DMS53 treated with DMSO at 0.1 percent for 48 hours (cell line): ENCODE results near the gene EIF4G3.

Experiments used
- DNase-seq: peaks from one replicate; lab custom pipeline; 2025; ENCODE audit not compliant: unreplicated experiment; lab: John Stamatoyannopoulos, UW

The EIF4G3 gene

DNA sequence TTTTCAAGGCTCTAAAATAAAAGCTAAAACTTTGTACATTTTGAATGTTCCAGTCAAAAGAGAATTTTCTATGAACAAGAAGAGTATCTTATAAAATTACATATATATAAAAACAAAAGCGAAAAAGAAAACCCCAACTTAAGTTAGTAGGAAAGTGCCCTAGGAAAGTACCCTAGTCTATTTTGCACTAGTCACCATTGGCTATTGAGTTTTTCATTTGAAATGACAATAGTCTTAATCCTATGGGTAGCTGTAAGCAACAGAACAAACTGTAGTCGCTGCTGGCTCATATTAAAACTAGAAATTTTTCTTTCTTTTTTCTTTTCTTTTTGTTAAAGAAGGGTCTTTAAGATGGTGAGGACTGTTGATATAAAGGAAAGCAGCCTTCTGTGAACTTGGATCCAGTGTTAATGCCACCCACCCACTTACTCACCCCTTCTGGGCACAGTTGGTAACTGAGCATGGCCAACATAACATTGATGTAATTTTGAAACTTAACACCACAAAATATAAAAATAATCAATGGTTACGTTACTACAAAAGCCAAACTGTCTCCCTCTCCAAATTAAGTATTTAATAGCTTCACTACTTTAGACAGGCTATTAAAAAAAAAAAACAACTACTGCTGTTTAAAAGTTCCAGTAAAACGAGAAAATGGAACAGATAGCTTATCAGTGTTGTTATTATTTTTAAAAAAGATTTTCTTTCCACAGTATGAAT lies 177.0 kb downstream of the EIF4G3 start:
- DNase-seq, result no peak

DNA sequence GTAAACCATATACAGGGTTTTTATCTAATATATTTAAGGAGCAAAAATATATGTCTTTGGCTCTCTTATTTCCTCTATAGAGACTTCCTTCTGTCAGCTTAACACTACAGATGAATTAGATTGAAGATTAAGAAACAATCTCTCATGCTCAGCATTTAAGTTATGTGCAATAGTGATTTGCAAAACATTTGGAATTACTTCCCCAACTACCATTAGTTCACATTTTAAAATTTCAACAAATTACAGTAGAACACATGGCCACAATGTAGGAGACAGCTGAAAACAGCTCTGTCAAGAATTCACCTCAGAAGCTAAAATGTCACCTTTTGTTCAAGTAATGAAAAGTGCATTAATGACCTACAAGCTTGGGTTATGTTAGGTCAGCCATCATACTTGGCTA lies 177.9 kb downstream of the EIF4G3 start:
- no peak for DNase-seq

DNA sequence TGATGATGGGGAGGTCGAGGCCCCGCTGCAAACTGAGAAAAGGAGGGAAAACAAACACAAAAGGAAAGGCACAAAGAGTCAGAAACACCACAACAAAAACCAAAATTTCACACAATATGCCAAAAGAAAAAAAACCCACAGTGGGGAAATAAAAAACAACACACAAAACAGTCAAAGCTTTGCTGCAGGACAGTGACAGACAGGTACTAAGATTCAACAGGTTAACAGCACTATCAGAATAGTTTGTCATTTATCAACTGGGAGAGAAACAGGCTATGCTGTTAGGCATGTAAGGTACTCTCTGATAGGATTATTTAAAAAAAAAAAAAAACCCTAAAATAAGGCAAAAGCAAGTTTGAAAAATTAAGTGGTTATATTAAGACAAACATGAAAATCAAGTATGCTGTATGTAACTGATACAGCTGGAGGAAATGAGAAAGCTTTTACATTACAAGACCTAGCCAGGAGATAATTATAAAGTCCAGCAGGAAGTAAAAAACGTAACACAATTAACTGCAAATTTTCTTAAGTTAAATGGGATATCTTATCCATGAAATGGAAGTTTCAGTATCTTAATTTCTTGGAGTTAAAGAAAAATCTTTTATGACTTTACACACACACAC lies 179.0 kb downstream of the EIF4G3 start:
- no peak for DNase-seq

DNA sequence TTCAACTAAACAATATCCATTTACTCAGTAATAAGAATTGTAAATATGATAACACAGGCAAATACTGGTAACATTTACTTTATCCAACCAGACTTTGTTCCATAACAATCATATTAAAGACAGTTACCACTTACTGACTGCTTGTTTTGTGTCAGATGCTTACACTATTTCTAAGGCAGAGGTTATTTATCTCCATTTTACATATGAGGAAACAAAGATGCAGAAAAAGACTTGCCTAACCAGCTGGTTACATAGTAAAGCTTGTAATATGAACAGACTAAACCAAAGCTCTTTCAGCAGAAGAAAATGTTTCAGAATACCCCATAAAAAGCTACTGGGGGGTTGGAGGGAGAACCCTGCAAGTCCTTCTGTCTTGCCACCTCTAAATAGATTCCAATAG lies 180.1 kb downstream of the EIF4G3 start:
- no peak for DNase-seq

DNA sequence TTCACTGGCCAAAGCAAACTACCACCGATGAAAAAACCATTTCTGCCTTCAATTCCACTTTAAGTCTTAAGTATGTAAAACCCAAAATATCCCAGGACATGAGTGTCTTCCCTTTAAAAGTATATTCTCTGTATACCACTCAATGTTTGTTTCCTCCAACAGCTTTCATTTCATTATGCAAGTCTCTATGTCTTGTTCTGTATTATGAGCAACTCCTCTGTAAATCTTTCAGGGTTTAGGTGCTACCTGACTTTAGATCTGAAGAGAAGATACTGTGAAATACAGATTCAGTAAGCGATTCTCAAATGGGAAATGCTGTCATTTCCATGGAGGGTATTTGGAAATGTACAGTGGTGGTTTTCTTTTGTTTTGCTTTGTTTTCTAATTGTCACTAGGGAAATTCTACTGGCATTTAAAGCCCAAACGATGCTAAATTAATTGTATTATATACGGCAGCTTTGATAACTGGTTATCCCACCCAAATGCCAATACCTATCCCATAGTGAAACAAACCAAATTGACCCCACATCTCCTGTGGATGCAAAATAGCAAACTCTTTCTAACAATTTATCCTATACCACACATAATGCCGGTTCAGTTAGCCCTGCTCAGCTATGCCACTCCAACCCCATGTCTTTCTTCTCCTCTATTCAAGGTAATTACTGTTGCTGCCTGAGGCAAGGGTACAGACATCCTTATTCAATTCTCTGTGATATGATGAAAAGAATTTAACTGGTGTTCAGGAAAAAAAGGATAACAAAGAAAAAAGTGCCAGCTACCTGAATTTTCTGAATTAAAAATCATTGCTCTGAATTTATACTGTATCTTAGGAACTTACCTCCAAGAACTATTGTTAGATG lies 182.8 kb downstream of the EIF4G3 start:
- no peak for DNase-seq

DNA sequence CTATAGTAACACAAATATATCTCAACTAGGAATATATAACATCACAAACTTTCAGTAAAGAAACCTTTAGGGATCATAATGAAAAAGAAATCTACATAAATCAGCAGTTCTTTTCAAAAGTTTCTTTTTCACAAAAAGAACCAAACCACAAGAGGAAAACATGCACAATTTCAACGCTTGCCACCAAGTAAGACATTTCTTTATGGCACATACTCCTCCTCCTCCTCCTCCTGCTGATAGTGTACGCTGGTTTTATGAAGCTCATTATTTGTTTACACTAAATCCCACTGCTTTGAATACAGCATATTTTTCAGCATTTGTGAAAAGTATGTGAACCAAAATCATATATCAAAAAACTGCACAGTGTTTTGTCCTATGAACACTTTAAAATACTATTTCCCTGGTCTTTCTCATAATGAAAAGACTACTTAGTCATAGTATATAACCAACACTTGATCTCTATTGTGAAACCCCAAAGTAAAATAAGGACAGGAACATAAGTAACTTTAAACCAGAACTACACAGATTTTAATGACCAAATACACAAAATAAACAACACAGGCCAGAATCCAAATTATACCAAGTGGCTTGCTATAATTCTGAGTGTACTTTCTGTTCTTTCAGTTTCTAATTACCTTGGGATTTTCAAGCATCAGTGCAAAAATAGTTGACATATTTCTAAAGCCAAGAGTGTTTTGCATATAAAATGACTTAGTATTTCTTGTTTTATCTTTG lies 184.2 kb downstream of the EIF4G3 start:
- DNase-seq, result no peak

DNA sequence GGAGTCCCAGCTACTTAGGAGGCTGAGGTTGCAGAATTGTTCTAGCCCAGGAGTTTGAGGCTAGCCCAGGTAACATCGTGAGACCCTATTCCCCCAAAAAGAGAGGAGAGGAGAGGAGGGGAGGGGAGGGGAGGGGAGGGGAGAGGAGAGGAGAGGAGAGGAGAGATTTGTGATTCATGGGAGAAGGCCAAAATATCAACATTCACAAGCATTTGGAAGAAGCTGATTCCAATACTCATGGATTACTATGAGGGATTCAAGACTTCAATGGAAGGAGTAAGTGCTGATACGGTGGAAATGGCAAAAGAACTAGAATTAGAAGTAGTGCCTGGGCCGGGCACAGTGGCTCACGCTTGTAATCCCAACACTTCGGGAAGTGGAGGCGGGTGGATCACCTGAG lies 187.8 kb downstream of the EIF4G3 start:
- no peak for DNase-seq

DNA sequence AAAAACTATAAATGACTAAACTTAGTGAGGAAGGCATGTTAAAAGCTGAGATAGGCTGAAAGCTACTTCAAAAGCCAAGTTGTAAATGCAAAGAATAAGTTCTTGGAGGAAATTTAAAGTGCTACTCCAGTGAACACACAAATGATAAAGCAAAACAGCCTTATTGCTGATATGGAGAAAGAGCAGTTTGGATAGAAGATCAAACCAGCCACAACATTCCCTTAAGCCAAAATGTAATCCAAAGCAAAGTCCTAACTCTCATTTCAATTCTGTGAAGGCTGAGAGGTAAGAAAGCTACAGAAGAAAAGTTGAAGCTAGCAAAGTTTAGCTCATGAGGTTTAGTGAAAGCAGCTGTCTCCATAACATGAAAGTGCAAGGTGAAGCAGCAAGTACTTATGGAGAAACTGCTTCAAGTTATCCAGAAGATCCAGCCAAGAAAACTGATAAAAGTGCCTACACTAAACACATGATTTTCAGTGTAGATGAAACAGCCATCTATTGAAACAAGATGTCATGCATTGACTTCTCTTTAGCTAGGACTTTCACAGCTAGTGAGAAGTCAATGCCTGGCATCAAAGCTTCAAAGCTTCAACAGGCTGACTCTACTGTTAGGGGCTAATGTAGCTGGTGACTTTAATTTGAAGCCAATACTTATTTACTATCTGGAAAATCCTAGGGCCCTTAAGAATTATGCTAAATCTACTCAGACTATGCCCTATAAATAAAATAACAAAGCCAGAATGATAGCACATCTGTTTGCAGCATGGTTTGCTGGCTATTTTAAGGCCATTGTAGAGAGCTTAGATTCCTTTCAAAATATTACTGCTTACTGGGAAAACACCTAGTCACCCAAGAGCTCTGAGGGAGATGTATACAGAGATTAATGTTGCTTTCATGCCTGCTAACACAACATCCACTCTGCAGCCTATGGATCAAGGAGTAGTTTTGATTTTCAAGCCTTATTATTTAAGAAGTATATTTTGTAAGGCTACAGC lies 188.6 kb downstream of the EIF4G3 start:
- no peak for DNase-seq

DNA sequence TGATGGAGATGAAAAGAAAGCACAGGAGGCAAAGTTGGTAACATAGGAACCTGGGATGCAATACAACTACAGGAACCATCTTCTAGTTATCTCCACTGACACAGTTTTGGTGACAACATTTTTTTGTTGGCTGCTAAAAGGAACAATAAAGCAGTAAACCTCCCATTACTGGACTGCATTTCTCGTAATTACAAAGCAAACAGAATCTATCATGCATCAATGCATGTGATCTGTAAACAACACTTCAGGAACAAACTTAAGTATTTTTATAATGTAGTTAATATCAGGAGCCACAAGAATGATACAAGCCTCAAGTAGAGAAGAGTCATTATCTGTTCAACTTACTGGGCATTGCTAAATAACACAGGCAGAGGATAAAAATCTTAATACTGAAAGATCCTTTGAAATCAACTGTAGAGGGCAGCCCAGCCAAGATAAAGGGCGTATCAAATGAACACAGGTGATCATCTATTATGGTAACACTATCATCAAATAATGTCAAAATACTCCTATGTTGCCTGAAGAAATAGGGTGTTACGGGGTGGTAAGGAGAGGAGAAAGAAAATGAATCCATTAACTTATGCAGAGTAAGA lies 193.3 kb downstream of the EIF4G3 start:
- peak; percentile 30 for DNase-seq

DNA sequence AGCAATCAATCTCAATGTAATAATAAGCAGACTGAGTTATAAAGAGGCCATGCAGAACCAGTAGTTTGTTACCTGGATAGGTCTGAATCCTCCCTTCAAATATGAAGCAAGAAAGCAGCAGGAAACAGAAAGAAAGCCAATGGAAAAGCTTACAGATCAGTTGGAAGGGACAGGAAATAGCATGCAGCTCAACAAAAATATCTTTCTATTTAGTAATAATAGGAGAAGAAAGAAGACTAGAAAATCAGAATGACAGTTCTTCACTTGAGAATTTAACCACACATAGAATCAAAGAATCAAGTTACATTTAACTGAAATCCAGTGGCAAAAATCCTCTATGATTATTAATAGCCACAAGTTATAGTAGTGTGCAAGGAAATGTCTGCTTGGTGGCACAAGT lies 194.4 kb downstream of the EIF4G3 start:
- DNase-seq, result no peak

DNA sequence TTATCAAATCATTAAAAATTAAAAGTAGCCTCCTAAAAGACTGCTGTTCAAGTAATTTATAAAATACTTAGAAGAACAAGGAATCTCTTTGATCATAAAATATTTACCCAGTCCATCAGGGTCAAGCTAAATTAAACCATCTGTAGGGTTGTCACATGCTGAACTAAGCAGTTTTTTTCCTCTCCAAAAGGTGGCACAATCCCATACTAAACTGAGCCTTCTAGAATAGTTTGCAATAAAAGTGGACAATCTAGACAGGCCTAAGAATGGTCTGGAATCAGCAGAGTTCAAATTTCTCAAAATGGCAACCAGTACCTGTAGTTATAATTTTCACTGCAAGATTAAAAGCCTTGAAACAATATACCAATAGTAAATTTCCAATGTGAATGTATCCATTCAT lies 194.8 kb downstream of the EIF4G3 start:
- peak; percentile 17 for DNase-seq

DNA sequence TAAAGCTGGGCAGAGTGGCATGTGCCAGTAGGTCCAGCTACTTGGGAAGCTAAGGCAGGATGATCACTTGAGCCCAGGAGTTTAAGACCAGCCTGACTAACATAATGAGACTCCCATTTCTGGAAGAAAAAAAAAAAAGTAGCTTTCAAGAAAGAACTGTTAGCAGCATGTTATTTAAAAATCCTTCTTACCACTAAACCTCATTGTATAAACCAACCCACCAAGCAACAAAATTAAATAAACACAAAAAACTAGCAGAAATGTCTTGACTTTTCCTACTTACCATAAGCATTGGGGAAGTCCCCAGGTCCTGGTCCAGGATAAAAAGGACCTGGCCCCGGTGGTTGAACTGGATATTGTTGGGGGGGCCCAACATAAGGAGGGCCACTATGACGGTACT lies 196.6 kb downstream of the EIF4G3 start:
- no peak for DNase-seq

DNA sequence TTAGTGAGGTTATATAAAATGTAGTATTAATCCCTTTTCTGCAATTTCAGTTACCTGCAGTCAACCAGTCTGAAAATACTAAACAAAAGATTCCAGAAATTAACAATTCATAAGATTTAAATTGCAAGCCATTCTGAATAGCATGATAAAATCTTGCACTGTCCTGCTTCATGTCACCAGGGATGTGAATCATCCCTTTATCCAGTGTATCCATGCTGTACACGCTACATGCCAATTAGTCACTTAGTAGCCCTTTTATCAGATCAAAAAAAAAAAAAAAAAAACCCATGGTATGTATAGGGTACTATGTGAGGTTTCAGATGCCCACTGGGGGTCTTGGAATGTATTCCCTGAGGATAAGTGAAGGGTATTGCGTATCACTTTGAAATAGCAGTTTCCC lies 198.3 kb downstream of the EIF4G3 start:
- DNase-seq, result no peak

DNA sequence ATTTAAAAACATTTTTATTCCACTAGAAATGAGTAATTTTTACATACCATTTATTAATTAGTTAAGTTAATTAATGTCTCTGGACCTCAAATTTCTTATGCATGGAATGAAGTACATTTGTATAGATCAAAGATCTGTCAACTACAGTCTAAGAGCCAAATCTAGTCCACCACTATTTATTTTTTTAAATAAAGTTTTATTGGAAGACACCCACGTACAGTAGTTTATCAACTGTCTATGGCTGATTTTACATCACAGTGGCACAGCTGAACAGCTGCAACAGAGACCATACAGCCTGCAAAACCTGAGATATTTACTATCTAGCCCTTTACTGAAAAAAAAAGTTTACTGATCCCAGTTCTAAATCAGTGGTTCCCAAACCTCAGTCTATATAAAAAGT lies 201.0 kb downstream of the EIF4G3 start:
- no peak for DNase-seq

DNA sequence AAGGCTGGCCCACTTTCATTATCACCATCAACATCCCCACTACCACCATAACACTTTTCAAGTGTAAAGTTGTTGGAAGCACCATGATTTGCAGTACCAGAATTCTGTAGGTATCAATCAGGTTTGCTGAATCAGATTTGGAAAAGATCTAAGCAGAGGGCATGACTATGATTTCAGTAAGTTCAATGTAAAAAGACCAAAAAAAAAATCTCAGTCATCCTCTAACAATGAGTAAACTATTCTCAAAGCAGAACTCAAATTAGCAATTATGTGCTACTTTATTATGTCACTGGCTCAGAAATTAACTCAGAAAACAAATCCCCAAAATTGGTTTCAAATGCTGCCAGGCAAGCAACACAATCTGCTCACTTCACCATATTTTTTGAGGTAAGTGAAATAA lies 201.7 kb downstream of the EIF4G3 start:
- no peak for DNase-seq

DNA sequence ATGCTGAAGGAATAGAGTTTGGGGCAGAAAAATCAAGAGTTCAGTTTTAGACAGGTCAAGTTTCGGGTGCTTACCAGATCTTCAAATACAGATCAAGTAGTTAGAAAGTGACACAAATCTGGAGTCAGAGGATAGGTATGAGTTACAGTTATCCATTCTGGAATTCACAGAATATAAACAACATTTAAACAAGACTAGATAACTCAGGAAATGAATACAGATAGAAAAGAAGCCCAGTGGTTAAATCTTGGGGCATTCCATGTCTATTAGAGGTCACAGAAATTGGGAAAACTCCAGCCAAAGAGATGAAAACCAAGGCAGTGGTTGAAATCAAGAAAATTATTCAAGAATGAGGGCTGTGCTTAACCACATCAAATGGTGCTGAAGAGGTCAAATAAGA lies 202.6 kb downstream of the EIF4G3 start:
- no peak for DNase-seq

DNA sequence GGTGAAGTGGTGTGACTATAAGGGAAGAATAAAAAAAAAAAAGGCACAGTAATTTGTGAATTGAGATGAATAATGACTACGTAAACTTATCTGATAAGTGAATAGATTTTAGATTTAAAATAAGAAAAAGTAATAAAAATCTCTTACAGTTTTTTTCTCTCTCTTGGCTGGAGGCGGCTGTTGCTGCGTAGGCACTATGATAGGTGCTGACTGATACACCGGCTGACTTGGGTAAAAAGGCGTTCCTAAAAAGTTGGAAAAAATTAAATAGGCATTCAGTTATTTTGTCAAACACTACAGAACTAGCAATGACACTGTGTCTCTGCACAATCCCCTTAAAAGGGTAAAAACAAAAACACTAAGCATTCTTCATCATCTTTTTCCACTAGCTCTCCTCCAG lies 203.8 kb downstream of the EIF4G3 start:
- no peak for DNase-seq

DNA sequence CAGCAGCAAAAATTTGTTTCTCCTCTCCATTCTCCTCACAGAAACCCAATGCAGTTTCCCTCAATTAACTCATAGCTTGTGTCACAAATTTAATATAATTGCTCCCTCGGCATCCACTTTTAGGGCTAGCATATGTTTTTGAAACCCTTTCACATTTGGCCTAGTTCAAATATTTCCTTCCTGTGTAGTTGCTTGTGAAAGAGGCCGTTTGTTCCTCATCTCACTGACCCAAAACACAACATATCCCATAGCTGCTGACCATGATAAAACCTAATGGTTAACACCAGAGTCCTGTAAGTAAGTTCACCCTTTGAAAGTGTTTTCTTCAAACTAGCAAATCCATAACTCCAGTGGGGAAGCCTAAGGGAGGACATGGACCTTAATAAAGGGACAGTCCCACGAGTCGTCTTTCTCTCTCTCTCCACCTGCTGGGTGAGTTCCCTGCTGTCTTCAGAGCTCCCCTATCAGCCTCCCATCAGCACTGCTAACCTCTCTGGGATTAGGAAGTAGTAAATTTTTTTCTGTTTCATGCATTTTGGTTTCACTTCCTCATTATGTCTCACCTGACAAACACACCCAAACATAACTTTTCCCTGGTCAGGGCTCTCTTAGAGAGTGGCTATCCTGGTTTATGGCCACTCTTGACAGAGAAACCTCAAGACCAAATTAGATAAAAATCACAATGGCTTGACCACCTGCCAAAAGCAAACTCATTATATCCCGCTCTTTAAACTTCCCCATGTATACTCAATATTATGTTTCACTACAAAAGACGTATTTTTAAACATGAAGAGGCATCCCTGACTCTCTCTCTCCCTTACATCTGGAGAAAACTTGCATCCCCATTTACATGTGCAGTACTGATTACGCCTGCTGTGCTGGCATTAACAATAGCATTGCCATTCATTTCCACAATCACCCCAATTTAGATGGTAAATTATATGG lies 211.9 kb downstream of the EIF4G3 start:
- DNase-seq, result peak; percentile 73
